Measurements from ENCODE around the gene HSD17B1.

DNA sequence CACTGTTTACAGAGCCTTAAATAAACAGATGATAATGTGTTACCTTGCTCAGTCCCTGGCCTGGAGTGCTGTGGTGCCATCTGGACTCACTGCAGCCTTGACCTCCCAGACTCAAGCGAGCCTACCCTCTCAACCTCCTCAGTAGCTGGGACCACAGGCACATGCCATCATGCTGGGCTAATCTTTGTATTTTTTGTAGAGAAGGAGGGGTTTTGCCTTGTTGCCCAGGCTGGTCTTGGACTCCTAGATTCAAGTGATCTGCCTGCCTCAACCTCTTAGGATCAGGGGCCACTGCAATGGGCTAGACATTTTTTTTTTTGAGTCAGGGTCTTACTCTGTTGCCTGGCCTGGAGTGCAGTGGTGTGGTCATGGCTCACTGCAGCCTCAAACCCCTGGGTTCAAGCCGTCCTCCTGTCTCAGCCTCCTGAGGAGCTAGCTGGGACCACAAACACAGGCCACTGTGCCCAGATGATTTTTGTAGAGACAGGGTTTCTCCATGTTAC is 21.7 kb upstream of the HSD17B1 start:
- TF ChIP-seq RAD21 (conservative IDR thresholded peaks at IDR 0.05) = no peak
- TF ChIP-seq, protein P1, sequence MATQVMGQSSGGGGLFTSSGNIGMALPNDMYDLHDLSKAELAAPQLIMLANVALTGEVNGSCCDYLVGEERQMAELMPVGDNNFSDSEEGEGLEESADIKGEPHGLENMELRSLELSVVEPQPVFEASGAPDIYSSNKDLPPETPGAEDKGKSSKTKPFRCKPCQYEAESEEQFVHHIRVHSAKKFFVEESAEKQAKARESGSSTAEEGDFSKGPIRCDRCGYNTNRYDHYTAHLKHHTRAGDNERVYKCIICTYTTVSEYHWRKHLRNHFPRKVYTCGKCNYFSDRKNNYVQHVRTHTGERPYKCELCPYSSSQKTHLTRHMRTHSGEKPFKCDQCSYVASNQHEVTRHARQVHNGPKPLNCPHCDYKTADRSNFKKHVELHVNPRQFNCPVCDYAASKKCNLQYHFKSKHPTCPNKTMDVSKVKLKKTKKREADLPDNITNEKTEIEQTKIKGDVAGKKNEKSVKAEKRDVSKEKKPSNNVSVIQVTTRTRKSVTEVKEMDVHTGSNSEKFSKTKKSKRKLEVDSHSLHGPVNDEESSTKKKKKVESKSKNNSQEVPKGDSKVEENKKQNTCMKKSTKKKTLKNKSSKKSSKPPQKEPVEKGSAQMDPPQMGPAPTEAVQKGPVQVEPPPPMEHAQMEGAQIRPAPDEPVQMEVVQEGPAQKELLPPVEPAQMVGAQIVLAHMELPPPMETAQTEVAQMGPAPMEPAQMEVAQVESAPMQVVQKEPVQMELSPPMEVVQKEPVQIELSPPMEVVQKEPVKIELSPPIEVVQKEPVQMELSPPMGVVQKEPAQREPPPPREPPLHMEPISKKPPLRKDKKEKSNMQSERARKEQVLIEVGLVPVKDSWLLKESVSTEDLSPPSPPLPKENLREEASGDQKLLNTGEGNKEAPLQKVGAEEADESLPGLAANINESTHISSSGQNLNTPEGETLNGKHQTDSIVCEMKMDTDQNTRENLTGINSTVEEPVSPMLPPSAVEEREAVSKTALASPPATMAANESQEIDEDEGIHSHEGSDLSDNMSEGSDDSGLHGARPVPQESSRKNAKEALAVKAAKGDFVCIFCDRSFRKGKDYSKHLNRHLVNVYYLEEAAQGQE (IDR thresholded peaks at IDR 0.05; ENCODE audit: borderline replicate concordance) = no peak
- TF ChIP-seq, protein P2, sequence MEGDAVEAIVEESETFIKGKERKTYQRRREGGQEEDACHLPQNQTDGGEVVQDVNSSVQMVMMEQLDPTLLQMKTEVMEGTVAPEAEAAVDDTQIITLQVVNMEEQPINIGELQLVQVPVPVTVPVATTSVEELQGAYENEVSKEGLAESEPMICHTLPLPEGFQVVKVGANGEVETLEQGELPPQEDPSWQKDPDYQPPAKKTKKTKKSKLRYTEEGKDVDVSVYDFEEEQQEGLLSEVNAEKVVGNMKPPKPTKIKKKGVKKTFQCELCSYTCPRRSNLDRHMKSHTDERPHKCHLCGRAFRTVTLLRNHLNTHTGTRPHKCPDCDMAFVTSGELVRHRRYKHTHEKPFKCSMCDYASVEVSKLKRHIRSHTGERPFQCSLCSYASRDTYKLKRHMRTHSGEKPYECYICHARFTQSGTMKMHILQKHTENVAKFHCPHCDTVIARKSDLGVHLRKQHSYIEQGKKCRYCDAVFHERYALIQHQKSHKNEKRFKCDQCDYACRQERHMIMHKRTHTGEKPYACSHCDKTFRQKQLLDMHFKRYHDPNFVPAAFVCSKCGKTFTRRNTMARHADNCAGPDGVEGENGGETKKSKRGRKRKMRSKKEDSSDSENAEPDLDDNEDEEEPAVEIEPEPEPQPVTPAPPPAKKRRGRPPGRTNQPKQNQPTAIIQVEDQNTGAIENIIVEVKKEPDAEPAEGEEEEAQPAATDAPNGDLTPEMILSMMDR (IDR thresholded peaks at IDR 0.05; ENCODE audit: poor library complexity, severe bottlenecking) = no peak
- TF ChIP-seq EZH2 (IDR thresholded peaks at IDR 0.05; ENCODE audit: borderline replicate concordance, insufficient read depth, low read length, poor library complexity, severe bottlenecking) = no peak
- no peak for TF ChIP-seq POLR2AphosphoS5 (IDR thresholded peaks at IDR 0.05)
- no peak for TF ChIP-seq MXI1 (conservative IDR thresholded peaks at IDR 0.05; ENCODE audit: poor library complexity, severe bottlenecking)
- TF ChIP-seq EP300 (conservative IDR thresholded peaks at IDR 0.05; ENCODE audit: poor library complexity, severe bottlenecking) = no peak
- no peak for TF ChIP-seq SMC3 (conservative IDR thresholded peaks at IDR 0.05; ENCODE audit: poor library complexity)
- TF ChIP-seq TAF1 (IDR thresholded peaks at IDR 0.05; ENCODE audit: low read depth) = no peak

All from neural cell (in vitro differentiated cells).